ENCODE measurements around the gene SNX33. TPM values are rescaled to one million over a fixed set of nuclear protein-coding genes. Genes with fewer than 3 reads are reported as not detected.
A peak's percentile ranks its signal among the peaks of the same experiment; 100 is the strongest.

Gene SNX33
- total RNA-seq, 1 experiment from 2014 or later: 15.1 TPM

DNA sequence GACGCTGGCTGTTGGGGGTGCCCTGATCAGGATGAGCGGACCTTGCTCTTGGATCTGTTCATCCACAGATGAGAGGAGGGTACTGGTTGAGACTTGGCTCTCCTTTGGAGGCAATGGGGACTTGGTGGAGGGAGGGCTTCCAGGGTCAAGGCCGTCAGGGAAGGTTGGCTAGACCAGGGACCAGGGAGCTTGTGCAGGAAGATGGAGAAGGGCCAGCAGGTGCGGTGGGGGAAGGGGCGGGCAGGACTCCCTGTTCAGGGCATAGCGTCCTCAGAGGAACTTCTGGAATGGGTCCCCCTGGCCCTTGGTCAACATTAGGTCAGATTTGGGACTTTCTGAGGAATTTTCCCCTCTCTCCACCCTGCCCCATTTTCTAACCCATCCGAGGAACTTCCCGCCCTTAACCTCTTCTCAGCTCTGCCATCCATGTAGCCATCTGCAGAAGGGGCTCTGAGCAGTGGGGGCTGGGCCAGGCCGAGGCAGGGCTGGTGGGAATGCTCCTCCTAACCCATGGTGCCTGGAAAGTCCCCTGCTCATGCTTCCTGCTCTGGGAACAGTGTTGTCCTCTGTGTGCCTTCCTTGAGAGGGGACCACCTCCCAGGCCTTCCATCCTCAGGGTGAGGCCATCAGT, 11.5 kb downstream of the SNX33 start:
- no peak for DNase-seq (ENCODE audit: low spot score)
- in situ Hi-C loops (cut with HindIII; ENCODE audit: low sequenced_read_pairs): no loop called here

DNA sequence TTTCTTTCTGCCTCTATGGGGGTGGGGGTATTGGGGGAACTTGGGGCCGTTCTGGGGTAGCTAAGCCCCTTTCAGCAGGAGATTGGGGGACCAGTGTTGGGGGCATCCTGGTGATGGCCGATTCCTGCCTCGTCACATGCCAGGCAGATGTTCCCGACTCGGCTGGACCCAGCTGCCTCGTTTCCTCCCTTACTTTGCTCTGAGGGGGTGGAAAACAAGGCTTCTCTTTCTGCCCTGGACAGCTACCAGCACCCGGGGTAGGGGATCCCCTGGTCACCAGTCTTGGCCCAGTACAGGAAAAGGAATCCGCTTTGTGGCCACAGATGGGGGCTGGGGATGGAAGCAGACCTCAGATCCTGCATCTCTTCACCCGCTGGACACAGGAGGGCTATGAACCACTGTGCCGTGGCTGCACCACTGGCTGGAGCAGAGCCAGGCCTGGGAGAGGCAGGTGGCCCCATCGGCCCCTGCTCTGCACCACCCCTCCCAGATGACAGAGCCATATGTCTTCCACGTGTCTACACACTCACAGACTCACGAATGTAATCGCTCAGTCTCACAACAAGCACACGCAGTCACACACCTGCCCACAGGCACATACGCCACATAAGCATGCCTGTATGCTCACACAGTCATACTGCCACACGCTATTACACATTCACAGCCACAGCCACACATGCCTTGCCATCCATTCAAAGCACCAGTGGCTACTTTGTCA, 12.4 kb downstream of the SNX33 start:
- in situ Hi-C loops (cut with HindIII; ENCODE audit: low sequenced_read_pairs): no loop called here
- DNase-seq (ENCODE audit: low spot score): no peak

DNA sequence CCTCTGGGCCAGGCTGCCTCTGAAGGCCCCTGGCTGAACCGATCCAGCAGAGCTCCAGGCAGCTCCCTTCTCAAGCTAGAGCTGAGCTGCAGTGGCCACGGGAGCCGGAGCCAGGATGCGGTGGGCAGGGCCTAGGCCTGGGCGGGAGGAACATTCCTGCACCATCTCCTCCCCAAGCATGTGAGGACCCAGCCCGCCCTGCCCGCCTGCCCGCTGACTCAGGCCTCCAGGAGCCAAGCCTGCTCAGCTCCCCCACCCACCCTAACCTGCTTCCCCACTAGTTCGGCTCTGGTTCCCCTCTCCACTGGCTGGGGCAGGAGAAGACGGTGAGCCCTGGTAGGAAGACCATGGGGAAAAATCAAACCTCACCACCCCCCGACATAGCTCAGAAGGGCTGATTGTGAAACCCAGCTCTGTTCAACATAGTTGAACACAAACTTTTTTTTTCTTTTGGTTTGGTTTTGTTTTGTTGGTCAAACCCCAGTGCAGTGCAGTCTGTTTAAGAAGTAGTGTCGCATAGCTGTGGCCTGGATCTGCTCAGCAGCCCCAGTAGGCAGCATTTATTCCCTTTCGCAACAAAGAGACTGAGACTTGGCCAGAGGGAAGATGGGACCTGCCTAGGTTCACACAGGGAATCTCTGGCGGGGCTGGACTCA, 13.5 kb downstream of the SNX33 start:
- in situ Hi-C loops (cut with HindIII; ENCODE audit: low sequenced_read_pairs): no loop called here
- DNase-seq (ENCODE audit: low spot score): no peak

DNA sequence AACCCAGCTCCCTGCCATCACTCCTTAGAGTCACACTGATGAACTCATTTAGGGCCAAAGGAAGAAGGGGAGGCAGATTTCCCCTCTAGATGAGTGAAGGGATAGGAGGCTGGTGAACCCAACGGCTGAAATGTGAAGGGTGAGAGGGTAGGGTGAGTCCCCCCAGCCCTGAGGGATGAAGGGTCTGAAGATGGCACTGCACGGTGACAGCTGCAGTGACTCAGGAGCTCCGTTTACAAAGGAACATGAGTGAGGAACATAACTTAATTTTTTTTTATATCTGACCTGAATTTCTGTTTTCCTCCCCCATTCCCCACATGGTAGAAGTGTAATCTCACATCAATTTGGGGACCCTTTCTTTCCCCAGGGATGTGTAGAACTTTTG, 14.0 kb downstream of the SNX33 start:
- no peak for DNase-seq (ENCODE audit: low spot score)
- in situ Hi-C loops (cut with HindIII; ENCODE audit: low sequenced_read_pairs): no loop called here

DNA sequence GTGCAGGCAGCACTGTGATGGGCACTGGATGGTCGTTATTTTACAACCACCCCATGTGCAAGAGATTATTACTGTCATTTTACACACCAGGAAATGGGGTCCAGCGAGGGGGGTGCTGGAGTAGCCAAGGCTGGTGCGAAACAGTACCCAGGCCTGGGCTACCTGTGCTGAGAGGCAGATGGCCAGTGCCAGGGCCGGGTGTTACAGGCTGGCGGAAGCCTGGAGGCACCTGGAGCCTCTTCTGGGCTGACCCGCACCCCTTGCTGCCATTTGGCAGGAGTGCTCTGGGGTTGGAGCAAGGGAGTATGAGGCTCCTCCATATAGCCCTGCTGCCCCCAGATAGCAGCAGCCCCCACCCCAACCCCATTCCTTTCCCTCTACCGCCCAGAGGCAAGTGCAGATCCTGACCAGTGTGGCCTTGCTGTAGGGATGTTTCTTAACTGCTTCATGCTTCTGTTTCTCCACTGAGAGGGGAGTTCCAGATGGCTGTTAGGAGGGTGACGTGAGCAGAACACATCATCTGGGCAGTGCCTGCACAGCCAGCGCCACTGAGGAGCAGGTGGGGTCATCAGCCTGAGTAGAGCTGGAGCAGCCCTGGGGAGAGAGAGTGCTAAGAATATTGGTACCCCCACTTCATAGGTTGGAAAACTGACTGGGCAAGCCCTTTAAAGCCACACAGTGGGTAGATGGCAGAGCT, 15.3 kb downstream of the SNX33 start:
- in situ Hi-C loops (cut with HindIII; ENCODE audit: low sequenced_read_pairs): no loop called here
- no peak for DNase-seq (ENCODE audit: low spot score)

DNA sequence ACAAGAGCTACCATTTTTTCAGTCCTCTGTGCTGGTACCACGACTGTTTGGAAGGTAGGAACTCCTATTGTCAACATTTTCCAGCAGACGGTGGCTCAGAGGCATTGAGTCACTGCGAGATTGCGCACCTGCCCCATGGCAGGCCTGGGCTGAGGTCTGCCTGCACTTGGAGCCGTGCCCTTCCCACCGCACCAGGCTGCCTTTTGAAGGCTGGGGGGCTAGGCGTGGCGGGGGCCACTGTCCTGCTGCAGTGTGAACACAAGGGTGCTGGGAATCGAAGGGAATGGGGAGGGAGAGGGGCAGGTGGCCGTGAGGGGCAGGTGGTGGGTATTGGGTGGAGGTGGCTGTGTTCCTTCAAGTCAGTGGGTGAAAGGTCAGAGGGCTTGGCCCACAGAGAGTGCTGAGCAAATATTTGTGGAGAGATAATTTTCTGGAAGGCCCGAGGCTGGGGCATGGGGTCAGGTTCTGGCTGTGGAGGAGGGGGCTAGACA, 16.3 kb downstream of the SNX33 start:
- in situ Hi-C loops (cut with HindIII; ENCODE audit: low sequenced_read_pairs): no loop called here
- no peak for DNase-seq (ENCODE audit: low spot score)

DNA sequence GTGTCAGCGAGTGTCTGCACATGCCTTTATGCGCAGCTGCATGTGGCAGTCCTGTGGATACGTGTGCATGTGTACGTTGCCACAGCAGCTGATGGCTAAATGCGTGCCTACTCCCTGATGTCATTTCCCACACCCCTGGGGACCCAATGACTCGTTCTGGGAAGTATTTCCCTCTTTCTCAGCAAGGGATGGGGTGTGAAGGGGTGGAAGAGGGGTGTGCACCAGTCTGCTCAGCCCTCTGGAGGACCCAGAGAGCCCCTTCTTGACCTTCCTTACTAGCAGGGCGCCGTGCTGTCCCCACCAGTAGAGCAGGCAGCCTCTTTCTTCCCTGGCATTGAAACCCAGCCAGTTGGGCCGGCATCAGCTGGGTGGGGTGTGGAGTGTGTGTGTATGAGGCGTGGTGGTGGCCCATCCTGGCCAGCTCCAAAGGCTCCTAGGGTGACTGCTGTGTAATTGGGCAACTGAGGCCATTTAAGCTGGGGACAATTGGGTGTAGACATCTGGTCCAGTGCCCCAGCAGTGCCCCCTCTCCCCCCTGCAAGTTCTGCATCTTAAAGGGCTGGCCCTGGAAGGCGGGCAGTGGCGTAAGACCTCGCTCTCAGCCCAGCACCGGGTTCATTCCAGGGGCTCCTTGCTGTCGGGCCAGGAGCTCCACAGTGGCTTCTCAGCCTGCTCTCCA, 19.2 kb downstream of the SNX33 start:
- in situ Hi-C loops (cut with HindIII; ENCODE audit: low sequenced_read_pairs): no loop called here
- no peak for DNase-seq (ENCODE audit: low spot score)

DNA sequence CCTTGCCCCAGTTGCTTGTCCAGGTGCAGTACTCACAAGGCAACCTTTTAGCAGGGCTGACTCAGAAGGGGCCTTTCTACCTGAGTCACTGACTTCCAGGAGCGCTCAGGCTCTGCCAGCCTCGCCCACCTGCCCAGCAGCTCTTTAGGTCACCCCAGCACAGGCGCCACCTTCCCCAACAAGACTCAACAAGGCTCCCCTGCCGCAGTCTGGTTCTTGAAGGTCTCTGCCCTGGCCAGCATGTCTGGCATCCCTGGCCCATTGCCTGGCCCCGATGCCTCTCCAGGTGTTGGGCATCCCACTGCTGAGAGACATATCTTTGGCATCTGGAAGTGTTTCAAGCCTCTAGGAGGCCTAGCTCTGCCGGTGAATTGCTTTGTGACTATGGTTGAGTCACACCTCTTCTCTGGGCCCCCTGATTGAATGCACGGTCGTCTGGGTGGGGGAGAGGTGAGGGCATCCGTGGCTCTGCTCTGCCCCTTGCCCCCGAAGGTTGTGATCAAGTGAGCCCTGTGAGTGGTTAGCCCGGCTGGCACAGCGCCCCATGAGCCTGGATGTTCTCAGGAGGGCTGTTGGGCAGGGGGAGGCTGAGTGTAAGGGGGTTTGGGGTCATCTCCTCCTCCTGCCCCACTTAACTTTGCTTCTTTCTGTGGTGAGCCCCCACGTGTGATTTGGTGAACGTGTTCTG, 21.6 kb downstream of the SNX33 start:
- in situ Hi-C loops (cut with HindIII; ENCODE audit: low sequenced_read_pairs): no loop called here
- DNase-seq (ENCODE audit: low spot score): no peak

DNA sequence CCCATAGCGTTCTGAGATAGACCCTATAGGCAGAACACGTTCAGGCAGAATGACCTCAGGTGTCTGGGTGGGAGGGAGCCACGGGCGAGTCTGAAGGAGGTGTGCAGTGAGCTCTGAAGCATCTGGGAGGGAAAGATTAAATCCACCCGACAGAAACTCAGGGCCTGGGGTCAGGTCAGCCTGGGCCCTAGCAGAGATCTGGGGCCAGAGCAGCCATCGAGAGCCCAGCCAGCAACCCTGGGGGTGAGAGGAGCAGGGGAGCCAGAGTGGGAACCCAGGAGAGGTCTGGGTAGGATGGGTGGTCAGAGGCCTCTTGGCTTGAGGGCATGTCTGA, 22.1 kb downstream of the SNX33 start:
- DNase-seq (ENCODE audit: low spot score): no peak
- in situ Hi-C loops (cut with HindIII; ENCODE audit: low sequenced_read_pairs): no loop called here

DNA sequence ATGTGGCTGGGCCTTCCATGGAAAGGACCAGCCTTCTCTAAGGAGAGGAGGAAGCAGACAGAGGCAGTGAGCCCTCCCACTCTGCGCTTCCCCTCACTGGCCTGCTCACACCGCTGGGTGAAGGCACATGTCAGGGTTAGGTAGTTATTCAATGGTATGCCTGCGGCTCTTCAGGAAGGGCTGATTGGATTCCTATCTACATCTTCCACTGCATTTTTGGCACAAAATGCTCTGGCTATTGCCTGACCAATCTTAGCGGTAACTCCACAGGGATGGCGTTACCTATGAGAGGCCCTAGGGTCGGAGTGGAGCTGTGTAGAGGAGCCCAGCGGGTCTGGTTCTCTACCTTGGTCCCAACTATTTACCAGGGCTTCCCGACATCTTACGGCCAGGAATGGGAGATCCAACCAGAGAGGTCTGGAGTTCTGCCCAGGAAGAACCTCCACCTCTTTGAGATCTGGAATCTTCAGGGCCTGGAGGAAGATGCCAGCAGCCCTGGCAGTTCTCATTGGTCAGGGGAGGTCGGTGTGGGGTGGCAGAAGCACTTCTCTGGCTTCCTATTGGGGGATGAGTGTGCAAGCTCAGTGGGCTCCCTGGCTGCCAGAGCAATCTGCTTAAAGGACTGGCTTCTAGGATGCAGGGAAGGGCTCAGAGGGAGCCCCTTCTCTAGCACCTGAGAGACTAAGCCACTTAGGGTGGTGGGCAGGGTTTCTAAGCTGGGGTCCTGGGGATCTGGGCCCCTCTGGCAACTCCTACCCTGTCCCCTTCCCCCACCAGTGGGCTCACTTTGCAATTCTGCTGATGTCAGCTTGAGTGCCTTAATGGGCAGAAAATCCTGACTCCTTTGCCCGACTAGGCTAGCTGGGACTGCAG, 24.3 kb downstream of the SNX33 start:
- in situ Hi-C loops (cut with HindIII; ENCODE audit: low sequenced_read_pairs): no loop called here
- no peak for DNase-seq (ENCODE audit: low spot score)

DNA sequence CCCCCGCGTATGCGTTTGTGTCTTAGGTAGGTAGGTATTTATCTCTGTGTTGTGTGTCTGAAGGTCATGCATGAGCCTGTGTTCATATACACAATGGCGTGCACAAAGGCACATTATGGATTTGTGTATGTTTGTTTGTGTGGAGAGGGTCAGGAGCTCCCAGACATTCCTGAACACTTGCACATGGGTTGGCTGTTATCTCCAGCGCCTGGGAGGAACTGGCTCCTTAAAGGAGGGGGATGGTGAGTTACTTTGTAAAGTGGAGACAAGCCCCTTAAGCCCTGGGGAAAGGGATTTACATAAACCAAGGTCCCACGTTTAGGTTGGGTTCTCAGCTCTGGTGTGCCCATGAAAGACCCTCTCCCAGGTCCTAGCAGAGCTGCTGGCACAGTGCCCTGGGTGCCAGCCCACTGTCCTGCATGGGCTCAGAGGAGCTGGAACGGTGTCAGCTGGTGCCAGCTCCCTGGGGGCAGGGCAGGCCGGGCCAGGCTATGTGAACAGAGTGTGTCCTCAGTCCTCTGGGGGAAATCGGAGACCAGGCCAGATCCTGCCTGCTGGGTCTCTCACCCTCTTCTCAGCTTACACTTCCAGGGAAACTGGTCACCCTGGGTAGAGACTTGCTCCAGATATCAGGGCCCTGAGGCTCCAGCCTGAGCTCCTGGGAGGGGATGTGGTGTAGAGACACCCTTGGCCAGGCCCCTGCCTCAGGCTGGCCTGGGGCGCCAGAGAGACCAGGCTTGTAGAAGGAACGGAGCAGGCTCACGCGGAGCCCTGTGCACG, 25.1 kb downstream of the SNX33 start:
- in situ Hi-C loops (cut with HindIII; ENCODE audit: low sequenced_read_pairs): no loop called here

DNA sequence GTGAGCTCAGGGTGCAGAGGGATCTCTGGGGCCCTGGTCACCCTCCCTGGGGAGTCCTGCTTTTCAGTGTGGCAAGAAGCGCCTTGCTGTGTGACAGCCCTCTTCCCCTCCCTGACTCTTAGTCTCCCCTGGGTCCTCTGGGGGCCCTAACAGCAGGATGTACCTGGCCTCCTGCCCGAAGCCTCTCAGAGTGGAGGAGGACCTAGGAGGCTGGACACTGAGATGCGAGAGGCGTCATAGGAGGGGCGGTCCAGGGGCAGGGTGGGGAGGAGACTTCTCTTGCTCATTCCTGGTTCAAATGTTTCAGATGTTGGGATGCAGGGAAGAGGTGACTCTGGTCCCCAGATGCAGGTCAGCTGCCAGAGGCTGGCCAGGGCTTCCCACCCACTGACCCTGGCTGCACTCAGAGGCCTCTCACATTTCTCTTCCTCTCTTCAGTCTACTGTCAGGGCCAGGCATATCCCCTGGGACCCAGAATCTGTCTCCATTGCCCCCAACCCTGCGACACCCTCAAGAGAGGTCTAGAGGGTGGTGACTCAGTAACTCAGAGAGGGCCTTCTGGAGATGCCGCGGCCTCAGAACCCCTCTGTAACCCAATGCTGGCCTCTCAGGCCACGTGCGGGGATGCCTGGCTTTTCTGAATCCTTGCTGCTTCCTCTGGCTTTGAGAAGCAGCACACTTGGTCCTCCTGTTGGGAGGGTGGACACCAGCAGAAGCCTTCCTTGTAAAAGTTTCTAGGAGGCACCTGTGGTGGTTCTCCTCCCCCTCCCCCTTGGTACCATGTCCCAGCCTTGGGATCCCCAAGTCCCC, 25.9 kb downstream of the SNX33 start:
- in situ Hi-C loops (cut with HindIII; ENCODE audit: low sequenced_read_pairs): no loop called here
- peak; percentile 34 for DNase-seq (ENCODE audit: low spot score)

More for the DNA sequence above, 25.1 kb downstream of the SNX33 start:
- no peak for DNase-seq (ENCODE audit: low spot score)

DNA sequence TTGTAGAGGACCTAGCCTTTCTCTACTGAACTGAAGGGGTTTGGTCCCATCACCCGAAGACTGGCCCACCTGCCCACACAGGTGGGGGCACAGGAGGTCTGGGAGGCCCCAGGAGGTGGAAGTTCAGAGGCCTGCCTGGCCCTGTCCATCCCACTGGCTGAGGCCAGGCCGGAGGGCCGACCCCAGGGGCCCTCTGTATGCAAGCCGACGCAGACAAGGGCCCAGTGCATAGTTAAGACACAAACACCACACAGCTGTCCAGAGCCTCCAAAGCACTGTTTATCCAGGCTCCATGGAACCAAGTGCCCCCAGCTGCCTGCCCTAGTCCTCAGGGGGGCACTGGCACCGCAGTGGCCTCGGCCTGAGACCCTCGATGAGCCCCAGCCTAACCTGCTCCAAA, 26.7 kb downstream of the SNX33 start:
- no peak for DNase-seq (ENCODE audit: low spot score)
- in situ Hi-C loops (cut with HindIII; ENCODE audit: low sequenced_read_pairs): no loop called here

DNA sequence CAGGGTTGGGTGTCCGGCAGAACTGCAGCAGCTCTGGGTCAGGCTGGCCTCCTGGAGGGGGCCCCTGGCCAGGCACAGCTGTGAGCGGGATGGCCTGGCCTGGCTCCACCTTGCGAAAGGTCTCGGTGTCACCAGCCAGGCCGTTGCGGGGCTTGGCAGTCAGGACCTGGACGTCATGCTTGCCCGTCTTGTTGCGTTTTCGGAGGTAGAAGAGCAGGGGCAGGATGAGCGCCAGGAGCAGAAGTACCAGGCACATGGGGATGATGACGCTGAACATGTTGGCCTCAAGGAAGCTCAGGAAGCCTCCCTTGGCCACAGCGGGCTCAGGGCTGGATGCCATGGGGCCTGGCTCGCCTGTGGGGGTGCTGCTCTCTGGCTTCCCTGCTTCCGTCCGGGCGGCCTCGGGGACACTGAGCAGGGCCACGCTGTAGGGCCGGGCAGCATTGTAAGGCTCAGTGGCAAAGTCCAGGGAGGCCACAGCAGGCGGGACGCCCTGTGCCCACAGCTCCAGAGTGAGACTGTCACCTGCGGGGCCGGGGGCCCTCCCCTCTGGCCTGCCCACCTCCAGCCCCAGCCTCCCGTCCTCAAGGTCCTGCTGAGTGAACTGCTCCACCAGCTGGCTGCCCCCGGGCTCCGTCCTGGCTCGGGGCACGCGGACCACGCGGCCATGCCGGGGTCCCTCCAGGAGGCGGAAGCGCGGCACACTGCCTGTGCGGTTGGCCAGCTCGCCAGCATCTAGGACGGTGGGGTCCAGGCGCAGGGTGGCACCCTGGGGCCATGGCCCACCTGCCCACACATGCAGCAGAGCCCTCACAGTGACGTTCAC, 28.1 kb downstream of the SNX33 start:
- in situ Hi-C loops (cut with HindIII; ENCODE audit: low sequenced_read_pairs): no loop called here
- DNase-seq (ENCODE audit: low spot score): no peak

DNA sequence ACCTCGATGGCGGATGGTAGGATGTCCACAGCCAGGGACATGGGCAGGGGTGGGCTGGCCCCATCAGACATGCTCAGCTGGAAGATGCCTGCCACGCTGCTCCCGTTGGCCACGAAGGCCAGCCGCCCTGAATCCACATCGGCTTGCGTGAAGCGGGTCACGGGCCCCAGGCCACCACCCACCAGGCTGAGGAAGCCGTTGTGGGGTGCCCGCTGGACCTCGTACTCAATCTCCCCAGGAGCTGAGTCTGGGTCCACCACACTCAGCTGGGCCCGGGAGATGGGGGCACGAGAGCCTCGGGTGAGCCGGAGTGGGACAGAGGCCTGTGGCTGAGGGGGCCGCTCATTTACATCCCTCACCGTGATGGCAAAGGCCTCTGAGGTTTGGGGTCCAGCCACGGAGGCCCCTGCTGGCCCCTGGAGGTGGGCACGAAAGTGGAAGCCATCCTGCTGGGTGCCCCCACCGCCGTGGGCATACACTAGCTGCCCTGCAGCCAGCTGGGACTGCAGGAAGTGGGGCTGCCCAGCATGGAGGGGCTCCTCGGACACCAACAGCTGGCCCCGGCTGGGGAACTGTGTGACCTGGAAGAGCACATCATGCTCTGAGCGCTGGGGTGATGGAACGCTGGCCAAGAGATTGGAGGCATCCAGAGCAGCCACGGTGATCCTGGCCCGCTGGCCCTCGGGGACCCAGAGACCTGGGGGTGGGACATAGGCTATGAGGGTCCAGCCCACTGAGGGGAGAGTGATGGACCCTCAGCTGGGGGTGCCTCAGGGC, 29.2 kb downstream of the SNX33 start:
- no peak for DNase-seq (ENCODE audit: low spot score)
- in situ Hi-C loops (cut with HindIII; ENCODE audit: low sequenced_read_pairs): no loop called here

All from G401 (cell line).